8988T (cell line): ENCODE measurements around the gene TMEM221.
A peak's percentile ranks its signal among the peaks of the same experiment; 100 is the strongest.
"Not testable (repeated sequence)": the region's sequence is repeated elsewhere in the genome, so short reads cannot be mapped to it uniquely, and the experiment has no call there.

Source experiments
- DNase-seq: peaks from one replicate; pipeline ENCODE4 v3.0.0; 2011

The TMEM221 gene

GRCh38 chr19:17448131-17448967 is at the start of gene TMEM221:
Gene TMEM221, minus strand, starts transcription at chr19:17448668. Its CDS starts 206 bp downstream, at chr19:17448462.
- DNase-seq = peak; percentile 76

- DNase-seq = no peak
Observed at GRCh38 chr19:17497149-17497798, 48.8 kb upstream of the TMEM221 start.

GRCh38 chr19:17496337-17496997 is 48.0 kb upstream of the TMEM221 start:
- peak; percentile 94 for DNase-seq

- no peak for DNase-seq
Observed at GRCh38 chr19:17495639-17496296, 47.3 kb upstream of the TMEM221 start.

- no peak for DNase-seq
Observed at GRCh38 chr19:17491287-17491686, 42.8 kb upstream of the TMEM221 start.

GRCh38 chr19:17490411-17490810 is 41.9 kb upstream of the TMEM221 start:
- DNase-seq = no peak

GRCh38 chr19:17489392-17490030 is 41.0 kb upstream of the TMEM221 start:
- no peak for DNase-seq

- DNase-seq = no peak
Observed at GRCh38 chr19:17488593-17489391, 40.3 kb upstream of the TMEM221 start.

GRCh38 chr19:17487284-17488121 is 39.0 kb upstream of the TMEM221 start:
- no peak for DNase-seq

GRCh38 chr19:17486545-17487240 is 38.2 kb upstream of the TMEM221 start:
- no peak for DNase-seq

GRCh38 chr19:17484520-17485185 is 36.2 kb upstream of the TMEM221 start:
- DNase-seq = no peak

GRCh38 chr19:17483605-17484002 is 35.1 kb upstream of the TMEM221 start:
- DNase-seq = no peak

- no peak for DNase-seq
Observed at GRCh38 chr19:17482877-17483604, 34.6 kb upstream of the TMEM221 start.

- no peak for DNase-seq
Observed at GRCh38 chr19:17481986-17482385, 33.5 kb upstream of the TMEM221 start.

GRCh38 chr19:17479325-17479791 is 30.9 kb upstream of the TMEM221 start:
- no peak for DNase-seq

GRCh38 chr19:17475541-17476115 is 27.2 kb upstream of the TMEM221 start:
- DNase-seq = no peak

- not testable (repeated sequence) for DNase-seq
Observed at GRCh38 chr19:17475011-17475540, 26.6 kb upstream of the TMEM221 start.

- DNase-seq = no peak
Observed at GRCh38 chr19:17473041-17473440, 24.6 kb upstream of the TMEM221 start.
